ENCODE results near the gene PRKACG.

- TF ChIP-seq CTCF (optimal IDR thresholded peaks at IDR 0.05 in 1 of 3, IDR thresholded peaks at IDR 0.05 in 1 of 3, conservative IDR thresholded peaks at IDR 0.05 in 1 of 3; ENCODE audit: extremely low read depth in 1 of 3, insufficient read depth in 2 of 3, low read length in 3 of 3), result no peak
- no peak for TF ChIP-seq EZH2 (IDR thresholded peaks at IDR 0.05; ENCODE audit: low read length)
These were observed 41.1 kb upstream of the PRKACG start for GRCh38 chr9:69054989-69055388.
